ENCODE measurements around the gene HFE. TPM values are rescaled to one million over a fixed set of nuclear protein-coding genes. Genes with fewer than 3 reads are reported as not detected.

Gene HFE
- total and polyA plus RNA-seq, 2 donors from 2014 or later, result 6.3 to 10.6 TPM

DNA sequence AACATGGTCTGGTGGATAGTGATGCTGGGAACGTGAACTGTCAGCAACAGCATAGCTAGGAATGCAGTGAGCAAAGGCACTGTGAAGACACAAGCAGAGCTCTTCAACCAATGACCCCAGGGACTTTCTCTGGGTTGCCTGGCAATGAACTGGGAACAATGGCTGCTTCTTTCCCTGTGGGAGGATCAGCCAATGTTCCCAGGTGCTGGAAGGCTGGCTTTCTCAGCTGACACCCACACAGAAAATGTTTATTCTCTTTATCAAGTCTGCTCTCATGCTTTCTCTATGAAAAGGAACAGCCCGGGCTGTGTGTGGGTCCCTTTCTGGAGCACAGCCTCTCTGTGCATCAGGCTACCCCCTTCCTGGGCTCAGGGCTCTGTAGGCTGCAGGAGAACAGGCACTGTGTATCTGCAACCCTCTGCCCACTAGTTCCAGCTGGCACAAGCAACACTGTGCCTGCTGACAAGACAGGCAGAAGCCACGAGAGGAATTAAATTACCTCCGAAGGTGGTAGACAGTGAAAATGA lies 54.2 kb downstream of the HFE start:
- FAIRE-seq, result no peak
- intact Hi-C loops (cut with DNase I), result no loop called here

GRCh38 chr6:26142026-26142425 lies 54.8 kb downstream of the HFE start:
- no peak overlapping the region for H3K4me3 ChIP-seq (ENCODE audit: low read length in 3 of 3)
- no peak overlapping the region for H3K9ac ChIP-seq (ENCODE audit: low read length in 3 of 3)
- TF ChIP-seq CTCF (IDR thresholded peaks at IDR 0.05; ENCODE audit: borderline replicate concordance, extremely low read depth, insufficient read depth), result no peak
- H3K4me1 ChIP-seq (ENCODE audit: control insufficient read depth in 2 of 3, insufficient read depth in 2 of 3, low read depth in 1 of 3, low read length in 3 of 3), result no peaks in the 10 kb centered on the region
- DNase-seq (peak in 2 of 5 donors; percentile 40 to 51), FAIRE-seq (no peak)
- peaks cover 0 to 8% (median 3%) of the 10 kb centered on the region in 3 donors for H3K36me3 ChIP-seq (ENCODE audit: control insufficient read depth in 2 of 3, insufficient read depth in 3 of 3, low read length in 3 of 3)
- H3K27me3 ChIP-seq (ENCODE audit: control insufficient read depth, insufficient read depth, low read length), result no peaks in the 10 kb centered on the region
- H3K27ac ChIP-seq (ENCODE audit: low read depth in 2 of 2, low read length in 2 of 2), result no peak overlapping the region
- H3K9me3 ChIP-seq (ENCODE audit: control insufficient read depth in 2 of 3, insufficient read depth in 1 of 3, low read length in 3 of 3), result no peaks in the 10 kb centered on the region
- intact Hi-C loops (cut with DNase I), result no loop called here

More for the DNA sequence above, 54.2 kb downstream of the HFE start:
- Histone ChIP-seq H3K9ac (ENCODE audit: low read length in 3 of 3) (no peak overlapping the region), H3K27ac (ENCODE audit: low read depth in 2 of 2, low read length in 2 of 2) (no peak overlapping the region), H3K4me3 (ENCODE audit: low read length in 3 of 3) (no peak overlapping the region), H3K36me3 (ENCODE audit: control insufficient read depth in 2 of 3, insufficient read depth in 3 of 3, low read length in 3 of 3) (peaks cover 0 to 8% (median 3%) of the 10 kb centered on the region in 3 donors), H3K4me1 (ENCODE audit: control insufficient read depth in 2 of 3, insufficient read depth in 2 of 3, low read depth in 1 of 3, low read length in 3 of 3) (no peaks in the 10 kb centered on the region), H3K9me3 (ENCODE audit: control insufficient read depth in 2 of 3, insufficient read depth in 1 of 3, low read length in 3 of 3) (no peaks in the 10 kb centered on the region), H3K27me3 (ENCODE audit: control insufficient read depth, insufficient read depth, low read length) (no peaks in the 10 kb centered on the region)
- no peak for TF ChIP-seq CTCF (IDR thresholded peaks at IDR 0.05; ENCODE audit: borderline replicate concordance, extremely low read depth, insufficient read depth)
- DNase-seq, result peak in 2 of 5 donors; percentile 56 to 64

Other genes starting within 250 kb of the HFE start
- gene SLC17A3, start 213.2 kb upstream of the HFE start, total RNA-seq, result 14.0 TPM
- gene SLC17A3, start 213.2 kb upstream of the HFE start, polyA plus RNA-seq (ENCODE audit: insufficient read depth, low read depth, low replicate concordance), result 149 TPM
- 0.76 TPM for gene SLC17A2, start 156.7 kb upstream of the HFE start, total RNA-seq
- 0.54 TPM for gene SLC17A2, start 156.7 kb upstream of the HFE start, polyA plus RNA-seq (ENCODE audit: insufficient read depth, low read depth, low replicate concordance)
- 27.9 TPM for gene TRIM38, start 124.6 kb upstream of the HFE start, total RNA-seq
- gene TRIM38, start 124.6 kb upstream of the HFE start, polyA plus RNA-seq (ENCODE audit: insufficient read depth, low read depth, low replicate concordance), result 12.2 TPM